B cell (primary cell): Measurements from ENCODE around the gene TMEM221. TPM values are rescaled to one million over a fixed set of nuclear protein-coding genes. Genes with fewer than 3 reads are reported as not detected.

Experiments
- ATAC-seq: fragments of 200-7000 bp; cut with Tn5 transposase; one replicate; pipeline ENCODE4 v1.10.0; 2021; ENCODE audit warnings: low read depth, mild to moderate bottlenecking, moderate number of reproducible peaks, moderate library complexity
- CTCF ChIA-PET: fragments of 350-600 bp; sonication (Branson Sonifier 250); formaldehyde crosslinking; loops from one replicate; lab custom pipeline; 2021; ENCODE audit warnings: antibody characterized with exemption, inconsistent platforms; lab: Charles Lee
- POLR2A ChIA-PET: fragments of 350-600 bp; sonication (Branson Sonifier 250); formaldehyde crosslinking; loops from one replicate; lab custom pipeline; 2021; ENCODE audit warnings: antibody characterized with exemption; lab: Charles Lee
- DNase-seq: peaks from one replicate; pipeline ENCODE4 v3.0.0; 2013
- H2AFZ ChIP-seq: 2 replicates; pipeline ENCODE4 v1.6.1; 2012; ENCODE audit warnings: mild to moderate bottlenecking, low read depth, low read length; ENCODE audit not compliant: insufficient read depth, poor library complexity, severe bottlenecking
- H3K27ac ChIP-seq, 2 donors: 1 replicate in 1 of 2; 2 replicates in 1 of 2; pipeline ENCODE4 v1.5.1; 2012 to 2013; ENCODE audit warnings: low read length in 2 of 2, mild to moderate bottlenecking in 2 of 2, moderate library complexity in 1 of 2
- H3K27me3 ChIP-seq, 4 experiments: fragments of 200-600 bp in 1 of 4; sonication (generic) in 1 of 4; replicated peaks in 1 of 4; 1 replicate in 2 of 4; 2 replicates in 2 of 4; pipeline versions ENCODE4 v1.6.1 to v1.7.0; 2013 to 2016; ENCODE audit warnings: low read length in 3 of 4, mild to moderate bottlenecking in 2 of 4, mixed read lengths in 1 of 4, moderate library complexity in 1 of 4; ENCODE audit not compliant: insufficient read depth in 4 of 4, control insufficient read depth in 3 of 4; ENCODE audit errors: control extremely low read depth in 1 of 4
- H3K36me3 ChIP-seq, 2 experiments: replicated peaks in 1 of 2; 1 replicate in 1 of 2; 2 replicates in 1 of 2; pipeline versions ENCODE4 v1.6.1 to v1.7.1; 2013; ENCODE audit warnings: low read length in 1 of 2; ENCODE audit not compliant: insufficient read depth in 2 of 2, control insufficient read depth in 1 of 2; ENCODE audit errors: control extremely low read depth in 1 of 2, extremely low read depth in 1 of 2
- H3K4me1 ChIP-seq, 2 donors: fragments of 200-600 bp in 1 of 2; sonication (generic) in 1 of 2; 1 replicate in 1 of 2; 2 replicates in 1 of 2; pipeline versions ENCODE4 v1.5.1 to v1.6.1; 2013 to 2017; ENCODE audit warnings: low read length in 2 of 2; ENCODE audit not compliant: control insufficient read depth in 2 of 2, insufficient read depth in 2 of 2
- H3K4me2 ChIP-seq: replicated peaks from 2 replicates; pipeline ENCODE3; 2012; ENCODE audit warnings: mild to moderate bottlenecking, low read depth, low read length; ENCODE audit not compliant: poor library complexity, severe bottlenecking
- H3K4me3 ChIP-seq, 5 experiments: fragments of 200-600 bp in 1 of 5; sonication (generic) in 1 of 5; 1 replicate in 3 of 5; 2 replicates in 2 of 5; pipeline versions ENCODE4 v1.5.1 to v1.7.0; 2011 to 2016; ENCODE audit warnings: low read length in 4 of 5, mild to moderate bottlenecking in 4 of 5, low read depth in 2 of 5, control low read depth in 1 of 5, moderate library complexity in 1 of 5; ENCODE audit not compliant: insufficient read depth in 1 of 5; ENCODE audit errors: control extremely low read depth in 1 of 5, extremely low read depth in 1 of 5
- H3K79me2 ChIP-seq: fragments of 200-600 bp; sonication (generic); one replicate; pipeline ENCODE4 v1.6.0; 2016; ENCODE audit warnings: low read length; ENCODE audit not compliant: control insufficient read depth, insufficient read depth
- H3K9ac ChIP-seq: fragments of 200-600 bp; sonication (generic); 2 replicates; pipeline ENCODE4 v1.6.1; 2017; ENCODE audit warnings: mild to moderate bottlenecking, low read length, moderate library complexity
- H3K9me3 ChIP-seq, 3 donors: one replicate each; pipeline versions ENCODE4 v1.6.1 to v1.7.1; 2013; ENCODE audit warnings: low read length in 2 of 3; ENCODE audit not compliant: control insufficient read depth in 2 of 3, insufficient read depth in 1 of 3; ENCODE audit errors: control extremely low read depth in 1 of 3
- H4K20me1 ChIP-seq: 2 replicates; pipeline ENCODE4 v1.6.0; 2012; ENCODE audit warnings: mild to moderate bottlenecking, low read length; ENCODE audit not compliant: insufficient read depth, control insufficient read depth, poor library complexity, severe bottlenecking
- H3K27ac Mint-ChIP-seq: one replicate; pipeline ENCODE4 v1.8.0; 2021; ENCODE audit warnings: mixed read lengths
- H3K27me3 Mint-ChIP-seq: one replicate; pipeline ENCODE4 v1.8.0; 2021; ENCODE audit warnings: mixed read lengths
- H3K4me1 Mint-ChIP-seq: one replicate; pipeline ENCODE4 v1.8.0; 2021; ENCODE audit warnings: mixed read lengths
- H3K4me3 Mint-ChIP-seq: one replicate; pipeline ENCODE4 v1.8.0; 2021; ENCODE audit warnings: mixed read lengths
- H3K9me3 Mint-ChIP-seq: one replicate; pipeline ENCODE4 v1.8.0; 2022; ENCODE audit warnings: mixed read lengths; ENCODE audit not compliant: insufficient read depth
- CTCF ChIP-seq: fragments of 200-600 bp; IDR thresholded peaks from one replicate; pipeline ENCODE4 v1.8.0; 2022; ENCODE audit warnings: antibody characterized with exemption, mild to moderate bottlenecking
- EZH2 ChIP-seq: IDR thresholded peaks from 2 replicates; pipeline ENCODE4 v1.6.1; 2012; ENCODE audit warnings: borderline replicate concordance, low read depth, mild to moderate bottlenecking, moderate library complexity, low read length; ENCODE audit not compliant: insufficient read depth, poor library complexity, severe bottlenecking
- WGBS: methylation state at CpG from one replicate; pipeline ENCODE4 v1.1.5; 2013; ENCODE audit warnings: missing lambda C conversion rate; ENCODE audit not compliant: insufficient coverage; 5-methylcytosine and 5-hydroxymethylcytosine counted together
- intact Hi-C: fragments of 100-400 bp; cut with micrococcal nuclease; formaldehyde crosslinking; loops from one replicate; pipeline ENCODE4 v1.10.0; 2022
- polyA plus RNA-seq: library from polyadenylated mRNA; depleted of rRNA; stranded (reverse); fragments of >200 nt; gene quantifications from 2 replicates; pipeline ENCODE4 v1.2.3, GENCODE V29; 2012
- total RNA-seq, 2 donors: library from RNA; stranded (reverse); fragments of 120-200 nt in 1 of 2; gene quantifications; 1 replicate in 1 of 2; 2 replicates in 1 of 2; pipeline versions ENCODE4 v1.2.3 to v1.2.4, GENCODE V29; 2013 to 2022

TMEM221 gene
- total and polyA plus RNA-seq, 2 donors (not counting 1 experiment from before 2014, with no cell fraction given) = not detected

GRCh38 chr19:17488593-17489391 lies 40.3 kb upstream of the TMEM221 start:
- TF ChIP-seq EZH2 (no peak), CTCF (no peak)
- H4K20me1 ChIP-seq = no peaks in the 10 kb centered on the region
- POLR2A ChIA-PET = no interaction called here
- intact Hi-C loops = loop anchor here (1.0 kb wide), 1 partner anchor 18 kb away; the partner anchor contains the start of gene SLC27A1
- WGBS = 16% methylated on average over 20 of the region's 31 CpGs
- DNase-seq = peak; percentile 81
- CTCF ChIA-PET = interaction anchor here (0.9 to 1.3 kb wide), 2 partner anchors 49 to 85 kb away, joined by 3 to 5 read pairs; no protein-coding TSS in a partner anchor
- H3K27me3 ChIP-seq = no peaks in the 10 kb centered on the region
- Mint-ChIP-seq H3K27ac (peak overlapping the region; percentile 26), H3K4me1 (peaks cover 13% of the 10 kb centered on the region), H3K9me3 (no peaks in the 10 kb centered on the region), H3K27me3 (no peaks in the 10 kb centered on the region), H3K4me3 (peak overlapping the region; percentile 73)
- no peak overlapping the region for H3K27ac ChIP-seq
- peak overlapping the region; percentile 44 for H3K9ac ChIP-seq
- peak overlapping the region; percentile 75 for H3K4me2 ChIP-seq
- H3K9me3 ChIP-seq = no peaks in the 10 kb centered on the region
- peak; percentile 100 for ATAC-seq
- no peaks in the 10 kb centered on the region for H3K79me2 ChIP-seq
- H3K4me3 ChIP-seq = peak overlapping the region in 3 of 5 experiments; percentile 21 to 43 (median 42)
- H3K4me1 ChIP-seq = peaks cover 9 to 20% of the 10 kb centered on the region in 2 donors
- no peaks in the 10 kb centered on the region for H3K36me3 ChIP-seq
- H2AFZ ChIP-seq = peak overlapping the region; percentile 18
